GM10266 (cell line): ENCODE measurements around the gene CCR5AS.

ENCODE experiments used
- DNase-seq: peaks from one replicate; pipeline ENCODE4 v3.0.0; 2012; ENCODE audit errors: extremely low spot score
- TF ChIP-seq, protein P1 (sequence below): IDR thresholded peaks from 2 replicates; pipeline ENCODE4 v1.5.1; 2012; ENCODE audit warnings: mild to moderate bottlenecking, low read depth; ENCODE audit not compliant: control insufficient read depth, insufficient read depth; ENCODE audit errors: missing control alignments

The CCR5AS gene

GRCh38 chr3:46400000-46400734 is 6.7 kb downstream of the CCR5AS start:
- DNase-seq = no peak
- TF ChIP-seq, protein P1, sequence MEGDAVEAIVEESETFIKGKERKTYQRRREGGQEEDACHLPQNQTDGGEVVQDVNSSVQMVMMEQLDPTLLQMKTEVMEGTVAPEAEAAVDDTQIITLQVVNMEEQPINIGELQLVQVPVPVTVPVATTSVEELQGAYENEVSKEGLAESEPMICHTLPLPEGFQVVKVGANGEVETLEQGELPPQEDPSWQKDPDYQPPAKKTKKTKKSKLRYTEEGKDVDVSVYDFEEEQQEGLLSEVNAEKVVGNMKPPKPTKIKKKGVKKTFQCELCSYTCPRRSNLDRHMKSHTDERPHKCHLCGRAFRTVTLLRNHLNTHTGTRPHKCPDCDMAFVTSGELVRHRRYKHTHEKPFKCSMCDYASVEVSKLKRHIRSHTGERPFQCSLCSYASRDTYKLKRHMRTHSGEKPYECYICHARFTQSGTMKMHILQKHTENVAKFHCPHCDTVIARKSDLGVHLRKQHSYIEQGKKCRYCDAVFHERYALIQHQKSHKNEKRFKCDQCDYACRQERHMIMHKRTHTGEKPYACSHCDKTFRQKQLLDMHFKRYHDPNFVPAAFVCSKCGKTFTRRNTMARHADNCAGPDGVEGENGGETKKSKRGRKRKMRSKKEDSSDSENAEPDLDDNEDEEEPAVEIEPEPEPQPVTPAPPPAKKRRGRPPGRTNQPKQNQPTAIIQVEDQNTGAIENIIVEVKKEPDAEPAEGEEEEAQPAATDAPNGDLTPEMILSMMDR = no peak

DNA sequence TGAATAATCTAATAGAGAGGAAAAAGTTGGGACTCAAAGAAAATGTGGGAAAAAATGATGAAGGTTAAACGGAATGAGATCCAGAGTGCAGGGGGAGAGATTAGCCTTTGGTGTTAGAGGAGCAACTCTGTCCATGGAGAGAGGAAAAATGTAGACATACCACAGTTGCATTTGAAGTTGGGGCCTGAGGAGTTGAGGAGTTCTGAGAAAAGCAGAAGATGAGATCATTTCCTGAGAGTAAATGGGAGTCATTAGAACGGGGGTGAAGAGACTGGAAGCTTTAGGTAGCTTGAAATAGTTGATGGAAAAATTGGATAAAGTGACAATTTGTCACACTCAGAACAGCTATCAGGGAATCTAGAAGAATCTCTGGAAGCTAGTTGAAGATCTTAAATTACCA is 7.3 kb downstream of the CCR5AS start:
- TF ChIP-seq, protein P1 = no peak

GRCh38 chr3:46399098-46399497 is 7.8 kb downstream of the CCR5AS start:
- DNase-seq = no peak
- TF ChIP-seq, protein P1 = no peak

More for the DNA sequence above, 7.3 kb downstream of the CCR5AS start:
- DNase-seq = no peak

GRCh38 chr3:46398186-46398955 is 8.5 kb downstream of the CCR5AS start:
- TF ChIP-seq, protein P1 = no peak
- no peak for DNase-seq

DNA sequence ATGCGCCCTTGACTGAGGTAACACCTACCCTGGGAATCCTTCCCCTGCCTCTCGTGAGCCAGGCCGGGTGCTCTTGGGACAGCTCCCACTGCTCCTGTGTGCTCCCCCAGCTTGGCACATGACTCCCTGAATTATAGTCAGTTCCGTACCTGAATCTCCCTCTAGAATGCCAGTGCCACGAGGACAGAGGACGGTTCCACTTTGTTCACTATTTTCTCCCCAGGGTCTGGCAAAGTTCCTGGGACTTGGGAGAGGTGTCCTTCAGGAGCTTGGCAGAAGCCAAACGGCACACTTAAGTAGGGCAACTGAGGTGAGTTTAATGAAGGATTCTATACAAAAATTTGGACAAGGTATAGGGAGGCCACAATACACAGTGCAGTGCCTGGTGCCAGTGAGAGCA is 9.8 kb downstream of the CCR5AS start:
- TF ChIP-seq, protein P1 = no peak

DNA sequence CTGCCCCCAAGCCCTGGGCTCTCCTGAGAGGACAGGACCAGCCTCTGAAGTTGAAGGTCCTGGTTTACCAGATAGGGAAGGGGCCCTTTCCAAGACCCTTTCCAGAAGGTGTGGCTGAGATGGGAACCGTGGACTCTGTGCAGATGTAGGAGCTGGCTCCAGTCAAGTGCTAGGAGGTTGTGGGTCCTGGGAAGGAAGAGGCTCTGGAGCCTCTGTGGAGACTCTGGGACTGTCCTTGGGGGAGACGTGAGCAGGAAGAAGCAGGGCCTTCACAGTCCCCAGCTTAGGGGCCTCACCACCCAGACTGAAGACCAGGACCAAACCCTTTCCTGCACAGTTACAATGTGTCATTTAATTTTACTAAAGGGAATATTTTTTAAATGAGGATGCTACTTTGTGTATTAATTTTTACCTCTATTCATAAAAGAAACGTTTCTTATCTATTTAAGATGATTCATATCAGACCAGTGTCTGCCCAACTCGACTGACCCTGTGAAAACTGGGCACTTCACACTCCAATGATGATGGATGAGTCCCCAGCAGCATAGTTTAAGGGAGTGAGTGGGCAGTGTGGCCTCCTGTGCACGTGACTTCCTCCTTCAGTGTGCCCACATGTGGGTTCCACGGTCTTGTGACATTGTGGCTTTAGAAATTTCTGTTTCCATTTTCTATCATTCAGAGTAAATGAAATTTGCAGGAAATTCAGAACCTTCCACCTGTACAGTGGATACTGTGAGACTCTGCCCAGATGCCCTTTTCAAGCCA is 10.9 kb downstream of the CCR5AS start:
- no peak for DNase-seq
- TF ChIP-seq, protein P1 = no peak

More for the DNA sequence above, 9.8 kb downstream of the CCR5AS start:
- DNase-seq = no peak
